H1 (cell line): ENCODE results near the gene ZFAND6. TPM values are rescaled to one million over a fixed set of nuclear protein-coding genes. Genes with fewer than 3 reads are reported as not detected.

Source experiments
- CTCF ChIA-PET: fragments of 300-600 bp; sonication (Branson Sonifier 250); formaldehyde crosslinking; loops from one replicate; lab custom pipeline; 2021; ENCODE audit not compliant: partially characterized antibody; lab: Charles Lee
- POLR2A ChIA-PET: fragments of 300-600 bp; sonication (Branson Sonifier 250); formaldehyde crosslinking; loops from one replicate; lab custom pipeline; 2021; ENCODE audit warnings: inconsistent platforms; ENCODE audit not compliant: partially characterized antibody; lab: Charles Lee
- DNase-seq, 2 experiments: peaks; one replicate each; pipeline versions ENCODE4 v3.0.0 to v3.0.0-alpha.2; 2010 to 2022; ENCODE audit warnings: low spot score in 2 of 2, low read depth in 1 of 2, mixed read lengths in 1 of 2
- FAIRE-seq: peaks from 2 replicates; lab custom pipeline; 2011; peaks lifted over from hg19 to GRCh38; lab: Jason Lieb, UNC
- H2AFZ ChIP-seq: 2 replicates; pipeline ENCODE4 v1.8.1; 2012; ENCODE audit warnings: low read length, inconsistent platforms
- H2AK5ac ChIP-seq: 2 replicates; pipeline ENCODE4 v1.6.1; 2013; ENCODE audit warnings: low read depth, low read length
- H2BK120ac ChIP-seq: replicated peaks from 2 replicates; pipeline ENCODE3; 2013; ENCODE audit warnings: low read depth, low read length, inconsistent platforms
- H2BK12ac ChIP-seq: 2 replicates; pipeline ENCODE4 v1.6.1; 2013; ENCODE audit warnings: low read depth, low read length
- H2BK15ac ChIP-seq: 2 replicates; pipeline ENCODE4 v1.6.1; 2013; ENCODE audit warnings: low read length
- H2BK20ac ChIP-seq: 2 replicates; pipeline ENCODE4 v1.6.1; 2013; ENCODE audit warnings: low read length
- H2BK5ac ChIP-seq: 2 replicates; pipeline ENCODE4 v1.6.1; 2013; ENCODE audit warnings: low read depth, low read length
- H3K14ac ChIP-seq: 2 replicates; pipeline ENCODE4 v1.6.1; 2013; ENCODE audit warnings: inconsistent platforms; ENCODE audit not compliant: insufficient read length
- H3K18ac ChIP-seq: 2 replicates; pipeline ENCODE4 v1.6.1; 2013; ENCODE audit warnings: low read length; ENCODE audit errors: extremely low read depth
- H3K23ac ChIP-seq: 2 replicates; pipeline ENCODE4 v1.6.1; 2013; ENCODE audit warnings: inconsistent platforms; ENCODE audit not compliant: insufficient read length
- H3K23me2 ChIP-seq: 2 replicates; pipeline ENCODE4 v1.6.1; 2013; ENCODE audit warnings: low read depth, low read length
- H3K27ac ChIP-seq: 2 replicates; pipeline ENCODE4 v1.6.1; 2011; ENCODE audit warnings: low read depth, low read length, inconsistent platforms
- H3K27me3 ChIP-seq, 4 experiments: replicated peaks in 1 of 4; 1 replicate in 1 of 4; 2 replicates in 3 of 4; pipeline versions ENCODE4 v1.6.1 to v1.8.1; 2011 to 2013; ENCODE audit warnings: low read length in 3 of 4, mild to moderate bottlenecking in 3 of 4, inconsistent platforms in 2 of 4, mixed read lengths in 2 of 4, moderate library complexity in 1 of 4; ENCODE audit not compliant: control insufficient read depth in 3 of 4, insufficient read depth in 3 of 4; ENCODE audit errors: extremely low read depth in 1 of 4
- H3K36me3 ChIP-seq, 4 experiments: 2 replicates each; pipeline versions ENCODE4 v1.6.1 to v1.8.1; 2011 to 2013; ENCODE audit warnings: mild to moderate bottlenecking in 4 of 4, low read length in 3 of 4, moderate library complexity in 2 of 4, control low read depth in 1 of 4, inconsistent platforms in 1 of 4; ENCODE audit not compliant: insufficient read depth in 4 of 4, control insufficient read depth in 2 of 4
- H3K4ac ChIP-seq: replicated peaks from 2 replicates; pipeline ENCODE3; 2013; ENCODE audit warnings: low read length, low read depth, mixed read lengths, inconsistent platforms; ENCODE audit not compliant: insufficient read length
- H3K4me1 ChIP-seq, 4 experiments: replicated peaks in 1 of 4; 1 replicate in 1 of 4; 2 replicates in 3 of 4; pipeline versions ENCODE4 v1.6.1 to v1.8.1; 2011 to 2013; ENCODE audit warnings: low read length in 3 of 4, inconsistent platforms in 2 of 4, mixed read lengths in 1 of 4; ENCODE audit not compliant: insufficient read depth in 4 of 4, control insufficient read depth in 3 of 4
- H3K4me2 ChIP-seq, 2 experiments: 2 replicates each; pipeline versions ENCODE4 v1.6.1 to v1.8.1; 2011 to 2013; ENCODE audit warnings: low read depth in 2 of 2, low read length in 2 of 2, control low read depth in 1 of 2, inconsistent platforms in 1 of 2, mild to moderate bottlenecking in 1 of 2; ENCODE audit not compliant: insufficient read depth in 1 of 2
- H3K4me3 ChIP-seq, 4 experiments: fragments of 200-600, 300-600 bp in 1 of 4; sonication (generic), shearing (Covaris generic), sonication (Bioruptor Twin) in 1 of 4; 2 replicates each; pipeline versions ENCODE4 v1.5.1 to v1.8.1; 2011 to 2016; ENCODE audit warnings: low read length in 4 of 4, low read depth in 3 of 4, control low read depth in 2 of 4, inconsistent platforms in 2 of 4, mild to moderate bottlenecking in 2 of 4, mixed read lengths in 1 of 4, moderate library complexity in 1 of 4; ENCODE audit not compliant: insufficient read depth in 2 of 4; ENCODE audit errors: extremely low read depth in 1 of 4
- H3K56ac ChIP-seq: replicated peaks from 2 replicates; pipeline ENCODE3; 2013; ENCODE audit warnings: low read depth, mild to moderate bottlenecking, mixed read lengths, low read length, inconsistent platforms; ENCODE audit not compliant: insufficient read length
- H3K79me1 ChIP-seq: 2 replicates; pipeline ENCODE4 v1.6.1; 2013; ENCODE audit warnings: low read depth, low read length, control low read depth
- H3K79me2 ChIP-seq, 2 experiments: 2 replicates each; pipeline versions ENCODE4 v1.6.1 to v1.8.1; 2012 to 2013; ENCODE audit warnings: low read length in 2 of 2, mild to moderate bottlenecking in 2 of 2, inconsistent platforms in 1 of 2; ENCODE audit not compliant: insufficient read depth in 2 of 2, control insufficient read depth in 1 of 2
- H3K9ac ChIP-seq, 4 experiments: replicated peaks in 1 of 4; 1 replicate in 1 of 4; 2 replicates in 3 of 4; pipeline versions ENCODE4 v1.6.1 to v1.8.1; 2011 to 2013; ENCODE audit warnings: low read depth in 3 of 4, low read length in 3 of 4, control low read depth in 2 of 4, mild to moderate bottlenecking in 2 of 4, moderate library complexity in 2 of 4, inconsistent platforms in 1 of 4; ENCODE audit errors: extremely low read depth in 1 of 4
- H3K9me3 ChIP-seq, 2 experiments: 2 replicates each; pipeline versions ENCODE4 v1.6.1 to v1.8.1; 2012 to 2013; ENCODE audit warnings: mild to moderate bottlenecking in 2 of 2, moderate library complexity in 2 of 2, control low read depth in 1 of 2, inconsistent platforms in 1 of 2, low read depth in 1 of 2, low read length in 1 of 2, mixed read lengths in 1 of 2; ENCODE audit not compliant: insufficient read depth in 2 of 2
- H4K20me1 ChIP-seq, 2 experiments: replicated peaks in 1 of 2; 2 replicates each; pipeline versions ENCODE3 to v1.8.1; 2011 to 2013; ENCODE audit warnings: inconsistent platforms in 2 of 2, low read length in 2 of 2, mild to moderate bottlenecking in 1 of 2; ENCODE audit not compliant: insufficient read depth in 2 of 2, control insufficient read depth in 1 of 2
- H4K5ac ChIP-seq: 2 replicates; pipeline ENCODE4 v1.6.1; 2013; ENCODE audit warnings: low read length, low read depth, mixed read lengths, inconsistent platforms; ENCODE audit not compliant: insufficient read length
- H4K8ac ChIP-seq: 2 replicates; pipeline ENCODE4 v1.8.0; 2013; ENCODE audit warnings: mild to moderate bottlenecking, moderate library complexity, low read length, inconsistent platforms; ENCODE audit not compliant: insufficient read depth; ENCODE audit errors: extremely low read depth
- H4K91ac ChIP-seq: replicated peaks from 2 replicates; pipeline ENCODE3; 2013; ENCODE audit warnings: low read length, mixed read lengths, inconsistent platforms; ENCODE audit not compliant: insufficient read length
- ASH2L ChIP-seq: fragments of 200-600, 300-600 bp; sonication (generic); IDR thresholded peaks from one replicate; pipeline ENCODE4 v1.7.1; 2017; ENCODE audit warnings: low read length
- EP300 ChIP-seq, 2 experiments: IDR thresholded peaks; 1 replicate in 1 of 2; 2 replicates in 1 of 2; pipeline ENCODE4 v1.6.1; 2011 to 2012; ENCODE audit warnings: low read depth in 2 of 2, low read length in 2 of 2, mild to moderate bottlenecking in 2 of 2, borderline replicate concordance in 1 of 2, inconsistent platforms in 1 of 2, moderate library complexity in 1 of 2
- EZH2 ChIP-seq: fragments of 200-600 bp; sonication (generic); IDR thresholded peaks from 2 replicates; pipeline ENCODE4 v1.7.1; 2012; ENCODE audit warnings: low read depth, mild to moderate bottlenecking, moderate library complexity, low read length, inconsistent platforms; ENCODE audit not compliant: severe bottlenecking
- FOSL1 ChIP-seq: IDR thresholded peaks from 2 replicates; pipeline ENCODE4 v1.6.1; 2011; ENCODE audit warnings: mild to moderate bottlenecking, low read depth, low read length, moderate library complexity; ENCODE audit not compliant: insufficient read depth
- JUN ChIP-seq: IDR thresholded peaks from 2 replicates; pipeline ENCODE4 v1.6.1; 2011; ENCODE audit warnings: low read depth, mild to moderate bottlenecking, improper control_type of control experiment, low read length
- NANOG ChIP-seq: IDR thresholded peaks from 2 replicates; pipeline ENCODE4 v1.6.1; 2011; ENCODE audit warnings: low read length, low read depth, mild to moderate bottlenecking, inconsistent platforms; ENCODE audit not compliant: insufficient read depth, poor library complexity, severe bottlenecking
- NRF1 ChIP-seq: IDR thresholded peaks from 2 replicates; pipeline ENCODE4 v1.6.1; 2011; ENCODE audit warnings: mild to moderate bottlenecking, low read depth, low read length, improper control_type of control experiment
- RBBP5 ChIP-seq: IDR thresholded peaks from 2 replicates; pipeline ENCODE4 v1.7.1; 2012; ENCODE audit warnings: low read depth, mild to moderate bottlenecking, inconsistent platforms, low read length, moderate library complexity, borderline replicate concordance
- RFX5 ChIP-seq: IDR thresholded peaks from 2 replicates; pipeline ENCODE4 v1.6.1; 2011; ENCODE audit warnings: low read depth, low read length, improper control_type of control experiment, borderline replicate concordance
- SIX5 ChIP-seq: IDR thresholded peaks from 2 replicates; pipeline ENCODE4 v1.6.1; 2011; ENCODE audit warnings: mild to moderate bottlenecking, low read depth, low read length
- TEAD4 ChIP-seq: IDR thresholded peaks from 2 replicates; pipeline ENCODE4 v1.6.1; 2012; ENCODE audit warnings: low read depth, low read length, inconsistent platforms, mixed read lengths
- ZNF274 ChIP-seq: IDR thresholded peaks from 2 replicates; pipeline ENCODE4 v1.7.0; 2012; ENCODE audit warnings: low read length, borderline replicate concordance; ENCODE audit errors: extremely low read depth
- WGBS, 2 experiments: shearing (Covaris generic) in 1 of 2; methylation state at CpG; one replicate each; pipeline versions ENCODE4 v1.1.6 to v1.1.7; 2013 to 2015; ENCODE audit warnings: low lambda C conversion rate in 2 of 2, mixed read lengths in 2 of 2, inconsistent platforms in 1 of 2, low coverage in 1 of 2, missing lambda C conversion rate in 1 of 2; ENCODE audit not compliant: insufficient replicate concordance in 2 of 2, insufficient coverage in 1 of 2, insufficient read length in 1 of 2; ENCODE audit errors: extremely low coverage in 1 of 2, missing lambda C conversion rate in 1 of 2; 5-methylcytosine and 5-hydroxymethylcytosine counted together
- polyA plus RNA-seq, 7 experiments: library from polyadenylated mRNA; depleted of rRNA in 3 of 7; stranded (reverse) in 5 of 7; unstranded in 2 of 7; fragments of >200 nt in 5 of 7; fragments of 200-250 nt in 2 of 7; gene quantifications; 1 replicate in 5 of 7; 2 replicates in 1 of 7; 4 replicates in 1 of 7; pipeline versions ENCODE4 v1.2.1 to v1.2.3, GENCODE V29; 2011 to 2013; ENCODE audit warnings: missing spikeins in 2 of 7, mixed read lengths in 2 of 7
- total RNA-seq: library from RNA; stranded (reverse); fragmentation: NEBNext Ultra II Directional; extraction: Animal tissue kit (Norgen Biotek cat#: 25700); gene quantifications from 2 replicates; pipeline ENCODE4 v1.2.1, GENCODE V29; 2021
- TF ChIP-seq, protein P1 (sequence below): IDR thresholded peaks from 2 replicates; pipeline ENCODE4 v1.6.1; 2011; ENCODE audit warnings: low read depth, mild to moderate bottlenecking, low read length; ENCODE audit not compliant: insufficient read depth

Gene ZFAND6
- total and polyA plus RNA-seq, 2 of the 8 experiments (the other 6 are each of a cell fraction or from before 2014, with no cell fraction given): 136 to 237 TPM

- peaks cover 0 to 95% of the 10 kb centered on the region in 2 experiments; a peak in 3 of 4 replicates for H3K79me2 ChIP-seq
- CTCF ChIA-PET: interaction anchor here (1.4 kb wide), 1 partner anchor 8 kb away, joined by 3 read pairs; no protein-coding TSS in a partner anchor
- TF ChIP-seq TEAD4: no peak
- no peak for TF ChIP-seq NANOG
- no peak for TF ChIP-seq SIX5
- no peak for TF ChIP-seq NRF1
- TF ChIP-seq EP300 (IDR thresholded peaks at IDR 0.05; ENCODE audit: borderline replicate concordance in 1 of 2, low read depth in 2 of 2, low read length in 2 of 2): no peak
- TF ChIP-seq ASH2L: no peak
- TF ChIP-seq, protein P1, sequence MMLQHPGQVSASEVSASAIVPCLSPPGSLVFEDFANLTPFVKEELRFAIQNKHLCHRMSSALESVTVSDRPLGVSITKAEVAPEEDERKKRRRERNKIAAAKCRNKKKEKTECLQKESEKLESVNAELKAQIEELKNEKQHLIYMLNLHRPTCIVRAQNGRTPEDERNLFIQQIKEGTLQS: no peak
- TF ChIP-seq EZH2: no peak
- TF ChIP-seq RBBP5: no peak
- TF ChIP-seq FOSL1: no peak
- TF ChIP-seq ZNF274: no peak
- TF ChIP-seq JUN: no peak
- TF ChIP-seq RFX5: no peak
Measured at GRCh38 chr15:80095511-80095910, 36.0 kb downstream of the ZFAND6 start.

More at GRCh38 chr15:80095511-80095910, 36.0 kb downstream of the ZFAND6 start:
- no peak overlapping the region for H2BK12ac ChIP-seq
- no peak overlapping the region for H4K5ac ChIP-seq
- no peaks in the 10 kb centered on the region for H3K9me3 ChIP-seq
- FAIRE-seq (peak; percentile 36), DNase-seq (no peak)
- WGBS, 2 experiments: 83% methylated on average over 4 of the region's 4 CpGs; no CpG with 5 or more reads in 1 of the 2 experiments
- H3K27me3 ChIP-seq: no peaks in the 10 kb centered on the region
- no peak overlapping the region for H4K91ac ChIP-seq
- no peaks in the 10 kb centered on the region; a peak in 1 of 7 replicates for H3K4me1 ChIP-seq
- no peak overlapping the region for H2BK5ac ChIP-seq
- peaks cover 9 to 10% of the 10 kb centered on the region in 2 experiments for H4K20me1 ChIP-seq
- H2AFZ ChIP-seq: no peak overlapping the region
- H2AK5ac ChIP-seq: no peak overlapping the region
- H3K4me3 ChIP-seq: no peak overlapping the region
- no peak overlapping the region for H3K14ac ChIP-seq
- H3K27ac ChIP-seq: no peak overlapping the region
- no peaks in the 10 kb centered on the region for H3K36me3 ChIP-seq
- H3K4me2 ChIP-seq: no peak overlapping the region
- no peak overlapping the region for H3K18ac ChIP-seq
- no peaks in the 10 kb centered on the region for H3K23me2 ChIP-seq
- H2BK120ac ChIP-seq: no peak overlapping the region
- no peak overlapping the region for H3K9ac ChIP-seq
- no peak overlapping the region for H2BK15ac ChIP-seq
- POLR2A ChIA-PET: interaction anchor here (1.5 kb wide), 1 partner anchor 10 kb away, joined by 4 read pairs; no protein-coding TSS in a partner anchor
- H3K79me1 ChIP-seq: peaks cover 2% of the 10 kb centered on the region
- no peak overlapping the region for H4K8ac ChIP-seq
- no peak overlapping the region for H2BK20ac ChIP-seq
- H3K56ac ChIP-seq: no peak overlapping the region
- no peak overlapping the region for H3K23ac ChIP-seq
- H3K4ac ChIP-seq: no peak overlapping the region
